SKM-1 treated with dmso at 0.1 percent for 144 hours (cell line): ENCODE measurements around the gene MAP1B.

Experiments used
- DNase-seq: peaks from one replicate; lab custom pipeline; 2025; ENCODE audit not compliant: unreplicated experiment; lab: John Stamatoyannopoulos, UW

Gene MAP1B

GRCh38 chr5:72096602-72097188 is 10.6 kb upstream of the MAP1B start:
- DNase-seq, result no peak

- DNase-seq, result no peak
Measured at GRCh38 chr5:72101828-72102227, 5.4 kb upstream of the MAP1B start.

- DNase-seq, result no peak
Measured at GRCh38 chr5:72106817-72107130, 501 bp upstream of the MAP1B start.

- DNase-seq, result no peak
Measured at GRCh38 chr5:72107901-72108201, 576 bp downstream of the MAP1B start.

- DNase-seq, result no peak
Measured at GRCh38 chr5:72108202-72109061, 1.2 kb downstream of the MAP1B start.

- no peak for DNase-seq
Measured at GRCh38 chr5:72109062-72109411, 1.8 kb downstream of the MAP1B start.

GRCh38 chr5:72109625-72110024 is 2.4 kb downstream of the MAP1B start:
- no peak for DNase-seq

- no peak for DNase-seq
Measured at GRCh38 chr5:72110394-72111013, 3.2 kb downstream of the MAP1B start.

GRCh38 chr5:72112389-72112788 is 5.1 kb downstream of the MAP1B start:
- DNase-seq, result no peak

GRCh38 chr5:72114629-72115028 is 7.4 kb downstream of the MAP1B start:
- no peak for DNase-seq

- DNase-seq, result no peak
Measured at GRCh38 chr5:72115296-72115695, 8.0 kb downstream of the MAP1B start.

- no peak for DNase-seq
Measured at GRCh38 chr5:72117307-72117706, 10.0 kb downstream of the MAP1B start.

- DNase-seq, result no peak
Measured at GRCh38 chr5:72121052-72121779, 13.9 kb downstream of the MAP1B start.

- DNase-seq, result no peak
Measured at GRCh38 chr5:72121780-72122445, 14.6 kb downstream of the MAP1B start.

GRCh38 chr5:72122602-72123001 is 15.3 kb downstream of the MAP1B start:
- no peak for DNase-seq

GRCh38 chr5:72123764-72124376 is 16.6 kb downstream of the MAP1B start:
- no peak for DNase-seq

- DNase-seq, result no peak
Measured at GRCh38 chr5:72125271-72125940, 18.1 kb downstream of the MAP1B start.

- DNase-seq, result no peak
Measured at GRCh38 chr5:72125941-72126620, 18.8 kb downstream of the MAP1B start.

GRCh38 chr5:72126796-72127195 is 19.5 kb downstream of the MAP1B start:
- no peak for DNase-seq

- DNase-seq, result no peak
Measured at GRCh38 chr5:72129725-72130124, 22.4 kb downstream of the MAP1B start.
